ENCODE measurements around the gene SRRM2. TPM values are rescaled to one million over a fixed set of nuclear protein-coding genes. Genes with fewer than 3 reads are reported as not detected.
A peak's percentile ranks its signal among the peaks of the same experiment; 100 is the strongest.

SRRM2 gene
- total RNA-seq, 1 donor from 2014 or later: 409 TPM

DNA sequence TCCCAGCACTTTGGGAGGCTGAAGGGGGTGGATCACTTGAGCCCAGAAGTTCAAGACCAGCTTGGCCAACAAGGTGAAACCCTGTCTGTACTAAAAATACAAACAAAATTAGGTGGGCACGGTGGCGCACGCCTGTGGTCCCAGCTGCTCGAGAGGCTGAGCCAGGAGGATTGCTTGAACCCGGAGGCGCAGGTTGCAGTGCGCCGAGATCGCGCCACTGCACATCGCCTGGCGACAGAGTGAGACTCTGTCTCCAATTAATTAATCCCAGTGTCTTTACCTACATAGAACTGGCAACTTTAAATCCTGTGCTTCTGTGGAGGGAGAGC, 26.2 kb downstream of the SRRM2 start:
- H3K27ac Mint-ChIP-seq (ENCODE audit: unreplicated experiment): peak overlapping the region; percentile 98

DNA sequence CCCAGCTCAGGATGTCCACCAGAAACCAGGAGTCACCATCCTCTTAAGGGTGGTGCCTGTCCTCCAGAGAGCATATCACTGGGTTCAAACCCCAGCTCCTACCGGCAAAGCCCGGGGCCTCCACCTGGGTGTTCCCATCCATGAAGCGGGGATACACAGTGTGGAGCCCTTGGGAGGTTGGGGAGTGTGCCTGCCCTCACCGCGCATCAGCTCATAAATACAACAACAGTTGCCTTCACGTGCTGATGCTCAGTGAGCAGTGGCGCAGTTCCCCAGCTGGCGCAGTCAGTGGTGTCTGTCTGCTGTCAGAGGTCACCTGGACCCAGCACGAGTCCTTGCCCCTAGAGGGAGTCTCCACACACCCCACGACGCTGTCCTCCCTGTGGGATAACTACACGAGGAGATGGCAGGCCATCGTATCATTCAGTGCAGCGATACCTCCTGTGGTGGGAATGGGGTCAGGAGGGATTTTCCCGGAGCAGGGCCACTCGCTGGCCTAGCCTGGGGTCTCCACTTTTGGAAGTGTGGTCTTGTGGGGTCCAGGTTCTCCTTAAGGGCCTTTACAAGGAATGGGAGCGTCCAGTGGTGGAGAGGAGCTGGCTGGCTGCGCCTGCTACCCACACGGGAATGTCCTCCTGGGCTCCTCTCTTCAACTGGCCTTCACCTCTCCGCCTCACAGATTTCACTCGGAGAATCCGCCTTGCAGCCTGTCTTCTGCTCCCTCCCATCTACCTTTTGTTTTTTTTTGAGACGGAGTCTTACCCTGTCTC, 26.9 kb downstream of the SRRM2 start:
- Mint-ChIP-seq H3K27ac (ENCODE audit: unreplicated experiment) (no peak overlapping the region), H3K36me3 (ENCODE audit: low read depth, unreplicated experiment) (peaks cover 9% of the 10 kb centered on the region), H3K4me1 (ENCODE audit: low read depth, unreplicated experiment) (peaks cover 10% of the 10 kb centered on the region), H3K4me3 (ENCODE audit: unreplicated experiment) (peak overlapping the region; percentile 14), H3K9me3 (ENCODE audit: unreplicated experiment) (peaks cover 4% of the 10 kb centered on the region), H3K27me3 (ENCODE audit: low read depth, unreplicated experiment) (peaks cover 11% of the 10 kb centered on the region)
- no peak for FAIRE-seq
- no peak overlapping the region for H3K4me3 ChIP-seq (ENCODE audit: insufficient read depth, low read depth, low read length)
- H3K27ac ChIP-seq (ENCODE audit: low read depth, low read length): no peak overlapping the region
- peaks cover 20% of the 10 kb centered on the region for H4K20me1 ChIP-seq (ENCODE audit: insufficient read depth, low read length)
- no peaks in the 10 kb centered on the region for H3K9me3 ChIP-seq (ENCODE audit: insufficient read depth, low read depth, low read length)
- H3K36me3 ChIP-seq (ENCODE audit: insufficient read depth, low read length): peaks cover 7% of the 10 kb centered on the region
- no peak overlapping the region for H2AFZ ChIP-seq (ENCODE audit: low read depth, low read length)
- no peak overlapping the region for H3K4me2 ChIP-seq (ENCODE audit: low read length)
- no peak overlapping the region for H3K9ac ChIP-seq (ENCODE audit: low read length)
- peaks cover 16% of the 10 kb centered on the region for H3K4me1 ChIP-seq (ENCODE audit: insufficient read depth, low read length)
- TF ChIP-seq, protein P1, sequence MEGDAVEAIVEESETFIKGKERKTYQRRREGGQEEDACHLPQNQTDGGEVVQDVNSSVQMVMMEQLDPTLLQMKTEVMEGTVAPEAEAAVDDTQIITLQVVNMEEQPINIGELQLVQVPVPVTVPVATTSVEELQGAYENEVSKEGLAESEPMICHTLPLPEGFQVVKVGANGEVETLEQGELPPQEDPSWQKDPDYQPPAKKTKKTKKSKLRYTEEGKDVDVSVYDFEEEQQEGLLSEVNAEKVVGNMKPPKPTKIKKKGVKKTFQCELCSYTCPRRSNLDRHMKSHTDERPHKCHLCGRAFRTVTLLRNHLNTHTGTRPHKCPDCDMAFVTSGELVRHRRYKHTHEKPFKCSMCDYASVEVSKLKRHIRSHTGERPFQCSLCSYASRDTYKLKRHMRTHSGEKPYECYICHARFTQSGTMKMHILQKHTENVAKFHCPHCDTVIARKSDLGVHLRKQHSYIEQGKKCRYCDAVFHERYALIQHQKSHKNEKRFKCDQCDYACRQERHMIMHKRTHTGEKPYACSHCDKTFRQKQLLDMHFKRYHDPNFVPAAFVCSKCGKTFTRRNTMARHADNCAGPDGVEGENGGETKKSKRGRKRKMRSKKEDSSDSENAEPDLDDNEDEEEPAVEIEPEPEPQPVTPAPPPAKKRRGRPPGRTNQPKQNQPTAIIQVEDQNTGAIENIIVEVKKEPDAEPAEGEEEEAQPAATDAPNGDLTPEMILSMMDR (IDR thresholded peaks at IDR 0.05; ENCODE audit: insufficient read depth, low read depth, low read length): no peak
- TF ChIP-seq EZH2 (IDR thresholded peaks at IDR 0.05; ENCODE audit: insufficient read depth, low read length): no peak
- peaks cover under 1% of the 10 kb centered on the region for H3K27me3 ChIP-seq (ENCODE audit: insufficient read depth, low read length)
- H3K79me2 ChIP-seq (ENCODE audit: insufficient read depth, low read length): peaks cover 43% of the 10 kb centered on the region
- DNase-seq (ENCODE audit: low read depth): no peak

More for the DNA sequence above, 26.2 kb downstream of the SRRM2 start:
- Histone ChIP-seq H3K9me3 (ENCODE audit: insufficient read depth, low read depth, low read length) (no peaks in the 10 kb centered on the region), H3K4me1 (ENCODE audit: insufficient read depth, low read length) (peaks cover 16% of the 10 kb centered on the region), H3K9ac (ENCODE audit: low read length) (peak overlapping the region; percentile 99), H4K20me1 (ENCODE audit: insufficient read depth, low read length) (peaks cover 27% of the 10 kb centered on the region), H3K36me3 (ENCODE audit: insufficient read depth, low read length) (peaks cover 8% of the 10 kb centered on the region), H3K4me3 (ENCODE audit: insufficient read depth, low read depth, low read length) (no peak overlapping the region), H3K27me3 (ENCODE audit: insufficient read depth, low read length) (no peaks in the 10 kb centered on the region), H2AFZ (ENCODE audit: low read depth, low read length) (no peak overlapping the region), H3K27ac (ENCODE audit: low read depth, low read length) (no peak overlapping the region), H3K79me2 (ENCODE audit: insufficient read depth, low read length) (peaks cover 50% of the 10 kb centered on the region), H3K4me2 (ENCODE audit: low read length) (peak overlapping the region; percentile 91)
- FAIRE-seq (no peak), DNase-seq (ENCODE audit: low read depth) (no peak)
- peaks cover 4% of the 10 kb centered on the region for H3K9me3 Mint-ChIP-seq (ENCODE audit: unreplicated experiment)
- TF ChIP-seq, protein P1 (IDR thresholded peaks at IDR 0.05; ENCODE audit: insufficient read depth, low read depth, low read length): no peak
- no peak for TF ChIP-seq EZH2 (IDR thresholded peaks at IDR 0.05; ENCODE audit: insufficient read depth, low read length)
- peak overlapping the region; percentile 92 for H3K4me3 Mint-ChIP-seq (ENCODE audit: unreplicated experiment)
- peaks cover 10% of the 10 kb centered on the region for H3K4me1 Mint-ChIP-seq (ENCODE audit: low read depth, unreplicated experiment)
- H3K36me3 Mint-ChIP-seq (ENCODE audit: low read depth, unreplicated experiment): peaks cover 9% of the 10 kb centered on the region
- H3K27me3 Mint-ChIP-seq (ENCODE audit: low read depth, unreplicated experiment): peaks cover 5% of the 10 kb centered on the region
